ENCODE results near the gene TRIM72.
"Not testable (repeated sequence)": the region's sequence is repeated elsewhere in the genome, so short reads cannot be mapped to it uniquely, and the experiment has no call there.

Gene TRIM72

GRCh38 chr16:31213877-31214707, at the start of gene TRIM72:
TRIM72 (plus strand) TSS chr16:31214119; CDS start chr16:31214739, 620 bp downstream.
- ATAC-seq = no peak

DNA sequence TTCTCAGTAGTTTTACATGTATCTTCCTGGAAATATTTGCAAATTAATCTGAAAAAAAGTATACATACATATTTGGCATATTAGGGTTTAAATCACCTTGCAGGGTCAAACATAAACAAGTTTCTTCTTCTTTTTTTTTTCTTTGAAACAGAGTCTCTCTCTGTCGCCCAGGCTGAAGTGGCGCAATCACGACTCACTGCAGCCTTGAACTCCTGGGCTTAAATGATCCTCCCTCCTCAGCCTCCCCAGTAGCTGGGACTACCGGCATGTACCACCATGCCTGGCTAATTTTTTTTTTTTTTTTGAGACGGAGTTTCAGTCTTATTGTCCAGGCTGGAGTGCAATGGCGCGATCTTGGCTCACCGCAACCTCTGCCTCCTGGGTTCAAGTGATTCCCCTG, 46.6 kb upstream of the TRIM72 start:
- ATAC-seq = no peak

DNA sequence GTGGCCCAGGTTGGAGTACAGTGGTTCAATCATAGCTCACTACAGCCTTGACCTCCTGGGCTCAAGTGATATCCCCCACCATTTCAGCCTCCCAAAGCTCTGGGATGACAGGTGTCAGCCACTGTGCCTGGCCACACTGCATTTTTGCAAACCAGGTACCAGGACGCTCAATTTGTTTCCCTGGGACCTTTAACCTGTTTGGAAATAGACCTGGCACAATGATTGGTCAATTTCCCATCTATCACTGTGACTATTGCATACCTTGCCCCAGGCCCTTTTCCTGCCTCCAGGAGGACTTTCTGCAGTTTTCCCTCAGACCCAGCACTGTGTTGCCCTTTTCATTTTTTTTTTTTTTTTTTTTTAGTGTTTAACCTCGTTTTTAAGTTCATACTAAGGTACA, 45.1 kb upstream of the TRIM72 start:
- ATAC-seq = no peak

DNA sequence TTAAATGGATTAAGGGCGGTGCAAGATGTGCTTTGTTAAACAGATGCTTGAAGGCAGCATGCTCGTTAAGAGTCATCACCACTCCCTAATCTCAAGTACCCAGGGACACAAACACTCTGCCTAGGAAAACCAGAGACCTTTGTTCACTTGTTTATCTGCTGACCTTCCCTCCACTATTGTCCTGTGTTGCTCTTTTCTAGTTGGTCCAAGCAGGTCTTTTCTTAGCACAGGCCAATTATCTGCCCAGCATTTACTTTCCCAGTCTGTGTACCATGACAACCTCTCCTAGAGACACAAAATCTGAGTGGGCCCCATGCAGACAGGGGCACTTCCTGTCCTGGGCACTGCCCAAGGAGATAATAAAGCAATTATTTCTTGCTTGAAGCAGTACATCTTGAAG, 43.9 kb upstream of the TRIM72 start:
- not testable (repeated sequence) for ATAC-seq

DNA sequence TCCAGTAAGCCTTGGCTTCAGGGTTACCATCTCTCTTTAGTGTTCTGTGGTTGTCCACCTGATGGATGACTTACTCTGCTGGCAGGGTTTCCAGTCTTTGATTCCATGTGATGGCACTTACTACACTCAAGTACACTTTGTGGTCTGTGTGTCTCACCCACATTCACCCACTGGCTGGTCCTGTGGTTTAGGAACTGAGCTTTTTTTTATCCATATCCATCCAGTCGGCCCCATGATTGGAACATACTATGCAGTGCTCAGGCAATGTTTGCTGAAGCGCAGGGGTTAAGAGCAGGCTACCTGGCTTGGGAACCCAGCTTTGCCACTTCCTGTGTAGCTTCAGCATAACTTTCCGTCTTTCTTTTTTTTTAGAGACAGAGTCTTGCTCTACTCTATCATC, 36.8 kb upstream of the TRIM72 start:
- ATAC-seq = peak in 1 of 2 donors; percentile 3

- ATAC-seq = no peak
These were observed 34.6 kb upstream of the TRIM72 start for GRCh38 chr16:31179219-31179746.

GRCh38 chr16:31179747-31180459, 34.0 kb upstream of the TRIM72 start, which contains the start of gene FUS:
FUS (plus strand) TSS chr16:31180139; CDS start chr16:31180215, 76 bp downstream.
- peak; percentile 56 for ATAC-seq

DNA sequence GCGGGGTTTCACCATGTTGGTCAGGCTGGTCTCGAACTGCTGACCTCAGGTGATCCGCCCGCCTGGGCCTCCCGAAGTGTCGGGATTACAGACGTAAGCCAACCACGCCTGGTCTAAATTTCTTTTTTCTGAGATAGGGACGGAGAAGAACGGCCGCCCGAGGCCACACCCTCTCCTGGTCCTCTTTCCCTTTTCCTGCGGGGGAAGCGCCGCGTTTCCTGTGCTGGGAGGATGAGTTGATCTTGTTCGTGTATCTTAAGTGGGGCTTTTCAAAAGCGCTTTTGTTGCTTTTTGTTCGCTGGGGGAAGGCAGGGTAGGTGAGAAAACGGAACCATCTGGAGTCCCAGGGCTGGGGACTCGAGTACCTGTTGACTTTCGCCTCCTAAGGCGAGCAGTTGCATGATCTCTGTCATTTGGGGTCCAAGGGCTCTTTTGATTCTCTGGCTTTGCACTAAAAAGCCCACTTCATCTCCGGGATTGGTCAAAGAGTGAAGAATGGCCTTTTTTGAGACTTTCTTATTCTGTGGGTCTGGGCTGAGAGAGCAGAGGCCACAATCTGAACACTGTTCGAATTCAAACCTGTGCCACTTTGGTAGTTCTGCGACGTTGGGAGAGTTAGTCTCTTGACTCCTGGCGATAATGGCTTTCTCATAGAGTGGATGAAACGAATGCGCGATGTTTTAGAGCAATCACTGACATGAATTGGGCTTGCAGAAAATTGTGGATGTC, 32.7 kb upstream of the TRIM72 start:
- no peak for ATAC-seq

DNA sequence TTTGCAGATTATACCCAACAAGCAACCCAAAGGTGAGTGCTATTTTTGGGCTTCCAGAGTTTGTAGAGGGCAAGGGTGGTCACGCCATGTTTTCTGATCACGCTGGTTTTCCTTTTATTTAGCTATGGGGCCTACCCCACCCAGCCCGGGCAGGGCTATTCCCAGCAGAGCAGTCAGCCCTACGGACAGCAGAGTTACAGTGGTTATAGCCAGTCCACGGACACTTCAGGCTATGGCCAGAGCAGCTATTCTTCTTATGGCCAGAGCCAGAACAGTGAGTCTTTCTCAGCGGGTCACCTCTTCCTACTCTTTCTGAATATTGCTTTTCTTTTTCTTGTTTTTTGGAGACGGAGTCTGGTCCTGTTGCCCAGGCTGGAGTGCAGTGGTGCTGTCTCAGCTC, 31.5 kb upstream of the TRIM72 start:
- ATAC-seq = no peak

DNA sequence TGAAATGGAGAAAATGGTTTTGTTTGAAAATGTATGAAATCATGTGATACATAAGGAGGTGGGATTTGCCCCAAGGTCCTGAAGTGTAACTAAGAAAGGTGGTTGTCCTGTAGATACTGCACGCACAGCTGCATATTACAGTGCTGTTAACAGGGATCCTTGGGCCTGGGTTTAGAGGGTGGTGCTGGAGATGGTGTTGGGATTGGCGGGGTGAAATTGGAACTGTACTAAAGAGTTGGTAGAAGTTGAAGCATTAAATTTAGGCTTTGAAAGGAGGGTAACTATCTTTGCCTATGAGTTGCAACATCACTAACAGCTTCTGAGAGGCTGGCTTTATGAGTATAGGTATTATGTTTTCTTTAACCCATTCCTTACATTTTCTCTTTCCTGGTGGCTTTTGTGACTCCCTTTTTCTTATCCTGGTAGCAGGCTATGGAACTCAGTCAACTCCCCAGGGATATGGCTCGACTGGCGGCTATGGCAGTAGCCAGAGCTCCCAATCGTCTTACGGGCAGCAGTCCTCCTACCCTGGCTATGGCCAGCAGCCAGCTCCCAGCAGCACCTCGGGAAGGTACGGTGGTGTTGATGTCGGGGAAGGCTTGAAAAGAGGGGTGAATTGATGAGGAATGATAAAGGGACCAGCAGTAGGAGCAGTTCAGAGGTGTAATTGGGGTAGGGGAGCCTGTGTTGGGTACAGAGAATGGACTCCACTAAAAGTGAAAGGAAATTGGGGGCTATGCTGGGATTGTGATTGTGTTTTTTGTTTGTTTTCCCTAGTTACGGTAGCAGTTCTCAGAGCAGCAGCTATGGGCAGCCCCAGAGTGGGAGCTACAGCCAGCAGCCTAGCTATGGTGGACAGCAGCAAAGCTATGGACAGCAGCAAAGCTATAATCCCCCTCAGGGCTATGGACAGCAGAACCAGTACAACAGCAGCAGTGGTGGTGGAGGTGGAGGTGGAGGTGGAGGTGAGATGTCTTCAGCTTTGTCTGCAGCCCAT, 30.2 kb upstream of the TRIM72 start:
- no peak for ATAC-seq

DNA sequence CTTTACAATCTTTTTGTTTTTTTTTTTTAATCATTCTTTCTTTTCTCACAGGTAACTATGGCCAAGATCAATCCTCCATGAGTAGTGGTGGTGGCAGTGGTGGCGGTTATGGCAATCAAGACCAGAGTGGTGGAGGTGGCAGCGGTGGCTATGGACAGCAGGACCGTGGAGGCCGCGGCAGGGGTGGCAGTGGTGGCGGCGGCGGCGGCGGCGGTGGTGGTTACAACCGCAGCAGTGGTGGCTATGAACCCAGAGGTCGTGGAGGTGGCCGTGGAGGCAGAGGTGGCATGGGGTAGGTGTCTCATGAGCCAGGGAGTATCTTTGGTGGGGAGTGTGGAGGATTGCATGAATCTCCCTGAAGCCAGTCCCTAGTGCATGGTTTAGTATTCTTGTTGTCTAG, 29.0 kb upstream of the TRIM72 start:
- ATAC-seq = no peak

DNA sequence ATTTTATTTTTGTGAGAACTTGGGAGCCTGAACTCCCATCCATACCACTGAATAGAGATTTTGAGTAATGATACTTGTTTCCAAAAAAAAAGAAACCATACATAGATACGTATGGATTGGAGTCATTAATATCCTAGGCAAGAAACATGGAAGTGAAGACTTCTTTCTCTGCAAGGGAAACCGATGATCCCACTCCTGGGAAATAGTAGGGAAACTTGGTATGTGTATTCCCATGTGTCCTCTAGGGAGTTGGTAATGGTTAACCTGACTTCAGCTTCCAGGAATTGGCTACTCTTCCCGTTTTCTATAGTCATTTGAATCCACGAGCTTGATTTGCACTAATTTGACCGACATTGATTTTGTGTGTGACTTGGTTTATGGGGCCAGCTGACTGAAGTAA, 28.6 kb upstream of the TRIM72 start:
- ATAC-seq = no peak

DNA sequence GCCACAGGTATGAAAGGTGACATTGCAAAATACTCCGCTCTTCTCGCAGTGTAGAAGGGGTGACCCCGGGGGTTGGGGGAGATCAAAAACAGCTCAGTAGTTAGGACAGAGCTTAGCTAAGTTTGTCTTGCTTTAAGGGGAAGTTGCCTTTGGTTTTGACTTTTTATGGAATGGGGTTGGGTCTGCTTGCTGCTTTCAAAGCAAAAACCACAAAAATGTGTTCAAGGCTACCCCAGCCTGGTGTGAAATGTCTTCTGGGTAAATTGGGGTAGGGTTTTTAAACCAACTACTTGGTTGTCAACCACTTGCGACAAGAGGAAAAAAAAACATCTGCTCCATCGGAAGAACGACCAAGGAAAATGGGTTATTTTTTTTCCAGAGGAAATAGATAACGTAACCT, 27.7 kb upstream of the TRIM72 start:
- no peak for ATAC-seq

DNA sequence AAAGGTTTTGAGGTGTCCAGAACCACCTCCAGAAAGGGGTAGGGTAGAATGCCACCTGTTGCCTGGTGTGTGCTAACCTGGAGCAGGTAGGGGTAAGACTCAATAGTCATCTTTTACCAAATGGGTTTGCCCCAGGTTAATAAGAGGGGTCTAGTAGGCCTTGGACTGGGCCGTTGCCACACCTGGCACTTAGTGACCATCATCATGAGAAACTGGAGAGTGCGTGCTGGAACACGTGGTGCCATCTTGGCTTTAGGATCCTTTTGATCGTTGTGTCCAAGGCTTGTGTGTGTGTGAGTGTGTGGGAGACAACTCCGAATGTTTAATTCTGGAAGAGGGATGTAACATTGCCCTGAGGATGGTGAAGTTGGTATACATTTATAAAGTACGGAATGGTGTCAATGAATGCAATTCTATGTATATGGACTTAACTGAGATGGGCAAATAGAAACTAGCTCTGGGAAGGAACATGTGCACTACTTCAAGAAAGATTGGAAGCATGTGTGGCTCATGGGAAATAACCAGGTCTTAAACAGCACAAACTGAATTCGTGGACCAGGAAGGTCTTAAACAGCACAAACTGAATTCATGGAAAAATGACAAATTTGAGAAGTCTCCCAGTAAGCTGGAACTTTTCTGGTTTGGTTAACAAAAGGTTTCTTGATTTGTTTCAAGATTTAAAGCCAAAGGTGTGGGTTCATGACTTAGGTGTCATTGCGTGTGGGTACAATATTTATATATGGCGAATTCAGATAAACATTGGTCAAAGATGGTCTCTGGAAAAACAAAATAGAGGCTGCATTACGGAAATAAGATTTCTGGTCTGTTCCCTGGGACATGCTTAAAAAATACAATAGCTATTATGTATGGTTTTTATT, 26.8 kb upstream of the TRIM72 start:
- ATAC-seq = peak in 1 of 2 donors; percentile 15

DNA sequence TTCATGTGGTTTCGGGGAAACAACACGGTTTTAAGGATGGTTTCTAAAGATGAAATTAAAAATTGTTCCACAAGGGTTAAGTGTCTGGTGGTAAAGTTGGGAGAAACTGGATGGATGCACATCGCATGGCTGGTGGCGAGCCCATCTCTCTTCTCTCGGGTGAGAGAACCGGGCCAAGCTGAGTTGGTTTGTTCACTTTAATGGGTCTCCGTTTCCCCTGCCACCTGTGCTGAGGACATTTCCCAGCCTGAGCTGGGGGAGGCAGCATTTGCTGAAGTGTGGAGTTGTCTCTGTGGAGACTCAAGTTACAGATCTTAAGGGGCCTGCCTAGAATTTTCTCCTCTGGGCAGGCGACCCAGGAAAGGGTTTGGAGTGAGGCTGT, 26.1 kb upstream of the TRIM72 start:
- ATAC-seq = no peak

GRCh38 chr16:31188450-31189411, 25.2 kb upstream of the TRIM72 start:
- ATAC-seq = no peak

- no peak for ATAC-seq
These were observed 24.5 kb upstream of the TRIM72 start for GRCh38 chr16:31189412-31189778.

- no peak for ATAC-seq
These were observed 23.9 kb upstream of the TRIM72 start for GRCh38 chr16:31190061-31190460.

DNA sequence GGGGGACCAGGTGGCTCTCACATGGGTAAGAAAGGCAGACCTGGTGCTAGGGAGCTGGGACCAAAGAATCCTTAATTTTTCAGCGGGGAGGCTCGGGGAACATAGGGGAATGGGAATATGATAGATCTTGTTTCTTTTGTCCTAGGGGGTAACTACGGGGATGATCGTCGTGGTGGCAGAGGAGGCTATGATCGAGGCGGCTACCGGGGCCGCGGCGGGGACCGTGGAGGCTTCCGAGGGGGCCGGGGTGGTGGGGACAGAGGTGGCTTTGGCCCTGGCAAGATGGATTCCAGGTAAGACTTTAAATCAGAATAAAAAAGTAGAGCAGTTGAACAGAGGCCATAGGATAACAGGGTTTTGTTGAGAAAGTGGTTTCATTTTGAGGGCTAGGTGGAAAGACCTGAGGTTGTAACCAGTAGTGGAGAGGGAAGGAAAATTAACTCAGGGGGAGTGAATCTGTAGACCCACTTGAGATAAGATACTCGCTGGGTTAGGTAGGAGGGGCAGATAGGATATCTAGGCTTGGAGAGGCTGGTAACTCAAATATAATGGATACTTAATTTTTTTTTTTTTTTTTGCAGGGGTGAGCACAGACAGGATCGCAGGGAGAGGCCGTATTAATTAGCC, 23.0 kb upstream of the TRIM72 start:
- ATAC-seq = no peak

Measured in activated CD4-positive, CD25-positive, alpha-beta regulatory T cell treated with anti-CD3 and anti-CD28 coated beads, Interleukin-2, amount 50 U/mL, for 24 hours (primary cell).